Progenitor cell of endocrine pancreas (in vitro differentiated cells): ENCODE measurements around the gene PNMT. TPM values are rescaled to one million over a fixed set of nuclear protein-coding genes. Genes with fewer than 3 reads are reported as not detected.

Experiments used
- DNase-seq: peaks from one replicate; pipeline ENCODE4 v3.0.0; 2021; ENCODE audit warnings: low spot score; ENCODE audit not compliant: unreplicated experiment
- H3K27ac Mint-ChIP-seq: 2 replicates; pipeline ENCODE4 v1.8.0; 2021; ENCODE audit warnings: mild to moderate bottlenecking, moderate library complexity, mixed read lengths
- H3K27me3 Mint-ChIP-seq: 2 replicates; pipeline ENCODE4 v1.8.0; 2021; ENCODE audit warnings: mixed read lengths
- H3K36me3 Mint-ChIP-seq: 2 replicates; pipeline ENCODE4 v1.8.0; 2022; ENCODE audit warnings: mixed read lengths; ENCODE audit not compliant: insufficient read depth
- H3K4me1 Mint-ChIP-seq: 2 replicates; pipeline ENCODE4 v1.8.0; 2021; ENCODE audit warnings: low read depth, mixed read lengths
- H3K4me3 Mint-ChIP-seq: 2 replicates; pipeline ENCODE4 v1.8.0; 2021; ENCODE audit warnings: low read depth, mild to moderate bottlenecking, moderate library complexity, mixed read lengths
- H3K9me3 Mint-ChIP-seq: 2 replicates; pipeline ENCODE4 v1.8.0; 2021; ENCODE audit warnings: low read depth, mixed read lengths
- CTCF ChIP-seq: fragments of 200-600 bp; sonication (generic); IDR thresholded peaks from one replicate; pipeline ENCODE4 v1.5.0; 2021; ENCODE audit warnings: antibody characterized with exemption, mild to moderate bottlenecking; ENCODE audit not compliant: unreplicated experiment
- total RNA-seq: library from RNA; stranded (reverse); gene quantifications from 2 replicates; pipeline ENCODE4 v1.2.1, GENCODE V29; 2021

PNMT gene
- total RNA-seq, 1 donor from 2014 or later = 2.5 TPM

DNA sequence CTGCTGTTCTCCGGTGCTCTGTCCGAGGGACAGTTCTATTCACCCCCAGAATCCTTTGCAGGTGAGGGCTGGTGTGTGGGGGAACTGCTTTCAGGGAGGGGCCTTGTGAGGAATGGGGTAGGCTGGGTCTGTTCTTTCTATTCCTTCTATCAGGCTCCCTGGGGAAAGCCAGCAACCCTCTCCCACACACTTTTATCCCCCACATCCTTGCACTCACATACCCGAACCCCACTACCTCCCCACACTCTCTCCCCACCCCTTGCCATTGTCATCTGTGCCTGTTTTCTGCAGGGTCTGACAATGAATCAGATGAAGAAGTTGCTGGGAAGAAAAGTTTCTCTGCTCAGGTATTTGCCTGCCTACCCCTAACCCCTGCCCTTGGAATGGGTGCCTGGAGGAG is 9.5 kb upstream of the PNMT start:
- no peaks in the 10 kb centered on the region for H3K9me3 Mint-ChIP-seq
- H3K4me3 Mint-ChIP-seq = no peak overlapping the region
- no peak overlapping the region for H3K27ac Mint-ChIP-seq

GRCh38 chr17:39659279-39660010 is 8.8 kb upstream of the PNMT start:
- peaks cover 1% of the 10 kb centered on the region for H3K36me3 Mint-ChIP-seq
- H3K27ac Mint-ChIP-seq = no peak overlapping the region
- H3K4me1 Mint-ChIP-seq = peaks cover 3% of the 10 kb centered on the region
- H3K9me3 Mint-ChIP-seq = no peaks in the 10 kb centered on the region
- no peak for TF ChIP-seq CTCF
- no peak overlapping the region for H3K4me3 Mint-ChIP-seq
- no peak for DNase-seq
- no peaks in the 10 kb centered on the region for H3K27me3 Mint-ChIP-seq

More for the DNA sequence above, 9.5 kb upstream of the PNMT start:
- H3K4me1 Mint-ChIP-seq = no peaks in the 10 kb centered on the region
- DNase-seq = no peak
- H3K36me3 Mint-ChIP-seq = peaks cover 1% of the 10 kb centered on the region
- no peak for TF ChIP-seq CTCF
- no peaks in the 10 kb centered on the region for H3K27me3 Mint-ChIP-seq

DNA sequence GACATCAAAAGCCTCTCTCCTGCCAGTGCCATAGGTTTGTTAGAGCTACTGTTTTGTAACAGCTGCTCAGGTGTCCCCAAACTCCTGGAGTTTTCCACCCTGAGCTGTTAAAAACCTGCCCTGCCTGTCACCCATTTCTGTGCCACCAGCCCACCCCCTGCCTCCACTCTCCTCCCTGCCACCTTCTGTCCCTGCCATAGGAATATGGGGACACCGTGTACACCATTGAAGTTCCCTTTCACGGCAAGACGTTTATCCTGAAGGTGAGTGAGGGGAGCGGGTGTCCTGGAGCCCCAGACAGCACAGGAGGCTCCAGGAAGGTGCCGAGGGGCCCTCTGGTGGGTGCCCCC is 8.3 kb upstream of the PNMT start:
- H3K9me3 Mint-ChIP-seq = no peaks in the 10 kb centered on the region
- TF ChIP-seq CTCF = no peak
- H3K4me1 Mint-ChIP-seq = peaks cover 3% of the 10 kb centered on the region
- peaks cover 3% of the 10 kb centered on the region for H3K27me3 Mint-ChIP-seq
- H3K36me3 Mint-ChIP-seq = peaks cover 1% of the 10 kb centered on the region
- H3K4me3 Mint-ChIP-seq = no peak overlapping the region
- no peak for DNase-seq
- H3K27ac Mint-ChIP-seq = no peak overlapping the region

- Mint-ChIP-seq H3K36me3 (peaks cover 1% of the 10 kb centered on the region), H3K9me3 (no peaks in the 10 kb centered on the region), H3K4me1 (peaks cover 3% of the 10 kb centered on the region), H3K4me3 (no peak overlapping the region), H3K27ac (no peak overlapping the region), H3K27me3 (peaks cover 10% of the 10 kb centered on the region)
- TF ChIP-seq CTCF = no peak
- DNase-seq = no peak
These were observed 7.6 kb upstream of the PNMT start for GRCh38 chr17:39660397-39661385.

DNA sequence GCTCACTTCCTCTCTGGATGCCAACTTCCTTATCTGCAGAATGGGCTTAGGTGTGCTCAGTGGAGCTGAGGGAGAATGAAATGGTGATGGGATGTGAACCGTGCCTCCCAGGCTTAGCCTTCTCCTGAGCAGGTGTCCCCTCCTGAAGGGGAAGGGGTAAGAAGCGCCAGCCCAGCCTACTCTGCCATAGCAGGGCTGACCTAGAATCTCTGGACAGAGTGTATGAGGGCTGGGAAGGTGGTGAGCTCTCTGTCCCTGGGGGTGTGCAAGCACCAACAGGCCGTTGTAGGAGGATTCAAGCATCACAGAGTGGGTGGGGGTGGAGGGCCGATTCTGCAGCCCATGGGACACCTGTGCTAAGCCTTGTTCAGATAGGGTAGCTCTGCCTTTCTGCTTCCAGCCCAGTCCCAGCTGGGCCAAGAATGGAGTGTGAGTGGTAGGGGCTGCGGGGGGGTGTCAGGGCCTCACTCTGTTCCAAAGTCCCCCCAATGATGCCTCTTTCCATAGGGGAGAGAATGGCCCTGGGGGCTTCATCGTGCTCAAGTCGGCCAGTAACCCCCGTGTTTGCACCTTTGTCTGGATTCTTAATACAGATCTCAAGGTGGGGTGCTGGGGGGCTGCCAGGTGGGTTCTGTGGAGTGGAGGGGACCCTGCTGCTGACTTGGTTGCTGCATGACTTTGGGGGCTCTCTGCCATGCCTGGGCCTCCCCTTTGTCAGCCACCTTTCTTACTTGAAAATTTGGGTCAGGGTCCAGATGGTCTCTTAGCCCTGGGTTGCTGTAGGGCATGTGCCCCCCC is 6.3 kb upstream of the PNMT start:
- no peak for TF ChIP-seq CTCF
- Mint-ChIP-seq H3K4me3 (no peak overlapping the region), H3K36me3 (peaks cover 1% of the 10 kb centered on the region), H3K27ac (no peak overlapping the region), H3K4me1 (peaks cover 5% of the 10 kb centered on the region), H3K27me3 (peaks cover 23% of the 10 kb centered on the region), H3K9me3 (no peaks in the 10 kb centered on the region)
- DNase-seq = no peak
